Thoracic aorta (tissue), 2 donors: ENCODE data around the gene LCA5L. TPM values are rescaled to one million over a fixed set of nuclear protein-coding genes. Genes with fewer than 3 reads are reported as not detected.
"Not testable (repeated sequence)": the region's sequence is repeated elsewhere in the genome, so short reads cannot be mapped to it uniquely, and the experiment has no call there.

Experiments used
- ATAC-seq: fragments of 150-250 bp; one replicate; pipeline ENCODE4 v1.8.0; 2017; ENCODE audit warnings: low read depth; ENCODE audit not compliant: insufficient number of reproducible peaks, low FRiP score
- DNase-seq: peaks from one replicate; pipeline ENCODE4 v3.0.0-alpha.2; 2020; ENCODE audit warnings: low spot score
- H3K27ac ChIP-seq, 2 donors: fragments of 200-600 bp; sonication (generic); 1 replicate in 1 of 2; 2 replicates in 1 of 2; pipeline ENCODE4 v1.5.1; 2016; ENCODE audit warnings: mild to moderate bottlenecking in 2 of 2, moderate library complexity in 2 of 2
- H3K27me3 ChIP-seq: fragments of 200-600 bp; sonication (generic); replicated peaks from 2 replicates; pipeline ENCODE4 v1.6.0; 2016; ENCODE audit warnings: mild to moderate bottlenecking; ENCODE audit not compliant: insufficient read depth
- H3K36me3 ChIP-seq: fragments of 200-600 bp; sonication (generic); one replicate; pipeline ENCODE4 v1.5.1; 2016
- H3K4me1 ChIP-seq, 2 donors: fragments of 200-600 bp; sonication (generic); 1 replicate in 1 of 2; 2 replicates in 1 of 2; pipeline versions ENCODE4 v1.5.1 to v1.6.0; 2016; ENCODE audit warnings: low read depth in 2 of 2, mild to moderate bottlenecking in 1 of 2; ENCODE audit not compliant: control insufficient read depth in 1 of 2
- H3K4me3 ChIP-seq: fragments of 200-600 bp; sonication (generic); 2 replicates; pipeline ENCODE4 v1.5.1; 2016; ENCODE audit warnings: mild to moderate bottlenecking
- H3K9me3 ChIP-seq: fragments of 200-600 bp; sonication (generic); 2 replicates; pipeline ENCODE4 v1.5.1; 2016
- CTCF ChIP-seq: fragments of 200-600 bp; sonication (generic); IDR thresholded peaks from one replicate; pipeline ENCODE4 v1.5.1; 2019; ENCODE audit warnings: antibody characterized with exemption
- total RNA-seq, 2 donors: library from RNA; depleted of rRNA; stranded (reverse); fragments of >200 nt; gene quantifications; one replicate each; pipeline versions ENCODE4 v1.1.0 to v1.2.3, GENCODE V29; 2016

LCA5L gene
- total RNA-seq, 2 donors from 2014 or later = 1.2 to 3.2 TPM

- DNase-seq (no peak), ATAC-seq (no peak)
- no peaks in the 10 kb centered on the region for H3K27me3 ChIP-seq
- no peak overlapping the region for H3K27ac ChIP-seq
- peaks cover 0 to 7% of the 10 kb centered on the region in 2 donors for H3K4me1 ChIP-seq
- no peak for TF ChIP-seq CTCF
- no peaks in the 10 kb centered on the region for H3K9me3 ChIP-seq
- no peaks in the 10 kb centered on the region for H3K36me3 ChIP-seq
- H3K4me3 ChIP-seq = no peak overlapping the region
Observed at GRCh38 chr21:39430016-39430415, 15.6 kb downstream of the LCA5L start.

- ATAC-seq (no peak), DNase-seq (no peak)
- H3K4me1 ChIP-seq = peaks cover 0 to 7% of the 10 kb centered on the region in 2 donors
- H3K9me3 ChIP-seq = no peaks in the 10 kb centered on the region
- H3K4me3 ChIP-seq = no peak overlapping the region
- H3K27ac ChIP-seq = no peak overlapping the region
- no peaks in the 10 kb centered on the region for H3K27me3 ChIP-seq
- H3K36me3 ChIP-seq = no peaks in the 10 kb centered on the region
- no peak for TF ChIP-seq CTCF
Observed at GRCh38 chr21:39429445-39429844, 16.1 kb downstream of the LCA5L start.

- H3K36me3 ChIP-seq = no peaks in the 10 kb centered on the region
- no peak for TF ChIP-seq CTCF
- no peak overlapping the region for H3K27ac ChIP-seq
- H3K27me3 ChIP-seq = no peaks in the 10 kb centered on the region
- H3K4me1 ChIP-seq = no peaks in the 10 kb centered on the region
- H3K9me3 ChIP-seq = no peaks in the 10 kb centered on the region
- H3K4me3 ChIP-seq = no peak overlapping the region
- ATAC-seq = no peak
- DNase-seq = no peak
Observed at GRCh38 chr21:39422527-39423241, 22.9 kb downstream of the LCA5L start.

- H3K27me3 ChIP-seq, H3K4me3 ChIP-seq: not testable (repeated sequence)
Observed at GRCh38 chr21:39419204-39419603, 26.4 kb downstream of the LCA5L start.

GRCh38 chr21:39406065-39406464 is 39.5 kb downstream of the LCA5L start:
- no peaks in the 10 kb centered on the region for H3K4me1 ChIP-seq
- TF ChIP-seq CTCF = no peak
- ATAC-seq (no peak), DNase-seq (no peak)
- peaks cover 14% of the 10 kb centered on the region for H3K36me3 ChIP-seq
- H3K4me3 ChIP-seq = no peak overlapping the region
- no peaks in the 10 kb centered on the region for H3K27me3 ChIP-seq
- no peak overlapping the region for H3K27ac ChIP-seq
- no peaks in the 10 kb centered on the region for H3K9me3 ChIP-seq

More at GRCh38 chr21:39419204-39419603, 26.4 kb downstream of the LCA5L start:
- DNase-seq, H3K36me3 ChIP-seq, H3K4me1 ChIP-seq, H3K9me3 ChIP-seq, ATAC-seq, H3K27ac ChIP-seq: not testable (repeated sequence)

GRCh38 chr21:39400173-39400572 is 45.4 kb downstream of the LCA5L start:
- Histone ChIP-seq H3K36me3 (peaks cover 13% of the 10 kb centered on the region), H3K4me3 (no peak overlapping the region), H3K4me1 (no peaks in the 10 kb centered on the region), H3K27ac (no peak overlapping the region), H3K9me3 (no peaks in the 10 kb centered on the region), H3K27me3 (no peaks in the 10 kb centered on the region)
- no peak for ATAC-seq
- DNase-seq = no peak
- no peak for TF ChIP-seq CTCF
